Embryonic facial prominence (tissue), 1 donor: ENCODE measurements around the gene TRIM44.
"Not testable (repeated sequence)": the region's sequence is repeated elsewhere in the genome, so short reads cannot be mapped to it uniquely, and the experiment has no call there.

Experiments
- DNase-seq: peaks from one replicate; pipeline ENCODE4 v3.0.0-alpha.2; 2016; ENCODE audit errors: extremely low spot score

TRIM44 gene

DNA sequence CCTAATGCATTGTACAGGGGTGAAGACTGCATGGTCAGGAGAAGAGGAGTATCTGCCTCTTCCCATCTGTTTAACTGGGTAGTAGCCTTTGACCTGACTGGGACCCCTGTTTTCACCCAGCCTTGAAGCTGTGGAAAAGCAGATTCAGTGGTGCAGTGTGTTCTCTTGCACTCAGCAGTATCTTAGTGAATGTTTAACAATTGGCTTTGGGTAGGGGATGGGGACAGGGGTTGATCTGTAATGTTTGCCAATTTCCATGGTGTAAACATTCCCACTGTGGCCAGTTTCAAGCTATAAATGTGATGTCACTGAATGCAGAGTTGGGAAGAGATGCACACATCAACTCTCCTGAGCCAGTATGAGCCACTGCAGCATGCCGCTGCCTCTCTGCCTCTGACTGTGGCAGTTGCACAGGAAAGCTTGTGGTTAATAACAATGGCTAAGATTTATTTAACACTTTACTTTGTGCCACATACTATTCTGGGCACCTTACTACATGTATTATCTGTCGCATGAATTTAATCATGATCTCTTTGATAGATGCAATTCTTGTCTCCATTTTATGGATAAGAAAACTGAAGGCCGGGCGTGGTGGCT, 28.6 kb upstream of the TRIM44 start:
- no peak for DNase-seq

DNA sequence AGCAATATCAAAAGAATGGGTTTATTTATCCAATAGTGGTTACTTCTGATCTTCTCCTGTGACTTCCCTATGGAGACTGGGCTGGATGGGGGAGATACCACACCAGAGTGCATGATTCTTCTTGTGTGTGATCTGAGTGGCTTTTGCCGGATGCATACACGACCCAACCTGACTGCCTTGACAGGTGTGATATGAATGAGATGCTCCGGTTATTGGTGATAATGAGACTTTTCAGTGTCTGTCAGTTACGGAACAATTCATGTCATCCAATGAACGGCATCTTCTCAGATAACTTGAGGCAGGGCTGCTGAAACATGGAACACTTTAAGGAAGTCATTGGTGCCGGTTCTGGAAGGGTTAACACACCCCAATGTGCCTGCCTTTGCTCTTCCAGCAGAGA, 26.6 kb upstream of the TRIM44 start:
- no peak for DNase-seq

DNA sequence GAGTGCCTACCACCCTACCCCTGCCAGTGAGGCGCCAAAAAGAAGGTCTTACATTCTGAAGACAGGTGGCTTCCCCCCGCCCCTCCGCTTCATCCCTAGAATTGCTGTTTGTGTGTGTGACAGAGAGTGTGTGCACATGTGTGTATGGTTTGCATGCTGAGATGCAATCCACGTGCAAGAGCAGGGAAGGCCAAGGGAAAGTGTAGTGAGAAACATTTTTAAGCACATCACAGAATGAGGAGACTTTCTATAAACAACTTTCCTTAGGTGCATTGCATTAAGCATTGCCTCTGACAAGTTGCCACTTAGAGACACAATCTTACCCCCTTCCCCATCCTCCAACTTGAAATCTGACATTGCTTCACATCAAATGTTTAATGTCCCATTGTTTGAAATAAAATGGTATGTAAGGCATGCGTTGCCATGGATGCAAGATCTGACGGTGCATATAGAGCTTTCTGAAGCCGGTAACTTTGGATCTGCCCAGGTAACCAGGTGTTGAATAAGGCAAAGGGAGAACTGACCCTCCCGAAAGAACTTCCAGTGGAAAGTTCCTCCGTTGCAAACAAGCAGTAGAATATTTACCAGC, 22.9 kb upstream of the TRIM44 start:
- DNase-seq: no peak

- DNase-seq: no peak
These were observed 21.2 kb upstream of the TRIM44 start for GRCh38 chr11:35641171-35641897.

GRCh38 chr11:35641964-35642363, 20.6 kb upstream of the TRIM44 start:
- DNase-seq: no peak

GRCh38 chr11:35647421-35648093, 15.0 kb upstream of the TRIM44 start:
- DNase-seq: no peak

DNA sequence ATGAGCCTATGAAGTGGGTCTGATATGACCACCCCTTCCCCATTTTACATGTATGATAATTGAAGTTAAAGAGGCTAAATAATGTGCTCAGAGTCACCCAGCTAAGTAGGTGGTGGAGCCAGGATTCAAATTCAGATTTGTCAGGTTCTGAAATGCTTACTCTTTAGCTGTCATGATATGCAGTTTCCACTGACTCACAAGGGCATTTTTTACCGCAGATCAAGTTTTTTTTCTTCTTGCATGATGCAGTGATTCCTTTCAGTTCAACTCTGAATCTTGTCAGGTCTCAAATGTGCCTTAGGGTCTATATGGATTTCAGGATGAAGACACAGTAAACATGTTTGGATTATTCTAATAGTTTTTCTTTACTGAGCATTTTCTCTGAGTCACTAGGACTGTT, 12.6 kb upstream of the TRIM44 start:
- DNase-seq: no peak

DNA sequence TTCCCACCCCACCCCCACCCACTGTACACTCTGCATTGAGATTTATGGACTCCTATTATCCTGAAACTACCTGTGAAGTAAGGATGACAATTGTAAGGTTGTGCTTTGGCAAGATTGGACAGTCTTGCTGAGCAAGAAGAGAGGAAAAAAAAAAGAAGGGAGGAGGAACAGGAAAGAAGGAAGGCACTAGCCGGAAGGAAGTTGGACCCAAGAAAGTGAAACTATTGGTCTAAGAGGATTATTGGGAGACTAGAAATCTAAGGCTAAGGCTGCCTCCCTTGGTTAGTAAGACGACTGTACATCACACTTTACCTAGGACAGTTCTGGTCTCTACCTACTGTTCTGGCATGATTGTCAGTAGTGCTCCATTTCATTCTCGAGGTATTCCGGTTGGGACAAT, 12.1 kb upstream of the TRIM44 start:
- DNase-seq: no peak

DNA sequence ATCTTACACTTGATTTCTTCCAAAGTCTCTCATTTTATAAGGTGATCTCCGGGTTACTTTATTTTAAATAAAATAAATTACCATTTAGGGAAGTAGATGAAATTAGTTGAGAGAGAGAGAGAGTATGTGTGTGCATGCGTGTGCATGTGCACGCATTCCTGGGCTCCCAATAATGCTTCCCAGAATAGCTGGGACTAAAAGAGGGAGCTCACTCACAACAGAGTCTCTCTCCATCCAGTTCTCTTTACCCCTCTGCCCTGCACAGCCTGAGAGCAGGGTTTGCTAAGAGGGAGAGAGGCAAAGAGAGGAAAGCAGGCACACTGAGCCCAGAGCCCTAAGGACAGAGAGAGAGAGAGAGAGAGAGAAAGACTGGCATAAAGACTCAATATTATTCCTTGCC, 11.3 kb upstream of the TRIM44 start:
- no peak for DNase-seq

- DNase-seq: not testable (repeated sequence)
These were observed 9.8 kb upstream of the TRIM44 start for GRCh38 chr11:35652786-35653185.

- DNase-seq: no peak
These were observed 7.9 kb upstream of the TRIM44 start for GRCh38 chr11:35654711-35655110.

GRCh38 chr11:35655254-35655653, 7.3 kb upstream of the TRIM44 start:
- no peak for DNase-seq

DNA sequence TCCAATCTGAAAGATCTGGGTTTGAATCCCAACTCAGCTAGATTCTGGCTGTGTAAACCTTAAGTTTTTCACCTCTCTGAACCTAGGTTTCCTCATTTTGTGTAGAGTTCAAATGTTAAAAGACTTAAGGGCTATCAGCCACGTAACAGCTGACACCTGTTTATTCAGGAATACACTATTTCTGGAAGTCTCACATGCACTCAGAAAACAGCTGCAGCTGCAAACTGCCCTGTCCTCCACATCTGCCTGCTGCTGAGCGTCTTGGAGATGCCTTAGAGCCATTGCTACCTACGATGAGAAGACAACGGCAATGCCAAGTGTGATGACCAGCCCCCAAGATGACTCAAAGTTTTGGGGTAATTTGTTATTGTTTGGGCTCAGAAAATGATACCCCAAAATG, 6.7 kb upstream of the TRIM44 start:
- no peak for DNase-seq

DNA sequence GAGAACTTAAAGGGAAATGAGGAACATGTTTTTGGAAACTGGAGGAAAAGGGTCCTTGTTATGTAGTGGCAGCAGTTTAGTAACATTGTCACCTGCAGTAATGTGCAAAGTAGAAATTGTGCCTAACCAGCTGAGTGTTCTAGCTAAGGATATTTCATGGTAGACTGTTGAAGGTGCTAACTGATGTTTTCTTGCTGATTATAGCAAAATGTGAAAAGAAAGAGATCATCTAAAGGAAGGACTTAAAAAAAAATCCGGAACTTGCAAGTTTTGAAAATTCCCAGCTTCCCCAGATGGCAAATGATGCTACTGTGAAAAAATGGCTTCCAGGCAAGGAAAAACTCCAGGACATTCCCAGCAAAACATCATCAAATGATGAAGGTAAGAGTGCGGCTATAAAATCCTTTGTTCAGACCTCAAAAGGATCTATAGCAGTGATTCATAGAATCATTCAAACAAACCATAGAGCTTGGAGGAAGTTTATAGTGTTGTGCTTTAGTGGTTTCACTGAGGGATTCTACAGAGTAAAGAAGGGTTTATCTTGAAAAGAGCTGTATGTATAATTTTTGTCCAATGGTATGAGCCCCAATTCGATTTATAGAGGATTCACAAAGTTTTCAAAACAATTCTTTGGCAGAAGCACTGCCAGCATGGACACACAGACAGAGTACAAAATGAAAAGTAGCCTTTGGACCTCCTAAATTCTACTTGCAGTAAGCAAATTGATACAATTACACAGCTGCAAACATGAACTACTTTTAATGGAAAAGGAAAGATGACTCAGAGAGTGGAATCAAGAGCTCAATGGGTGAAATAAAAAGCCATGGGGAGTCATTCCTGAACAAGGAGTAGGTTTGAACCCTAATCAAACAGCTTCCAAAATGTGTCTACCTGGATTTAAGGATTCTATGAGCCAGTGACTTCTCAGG, 4.3 kb upstream of the TRIM44 start:
- DNase-seq: no peak

DNA sequence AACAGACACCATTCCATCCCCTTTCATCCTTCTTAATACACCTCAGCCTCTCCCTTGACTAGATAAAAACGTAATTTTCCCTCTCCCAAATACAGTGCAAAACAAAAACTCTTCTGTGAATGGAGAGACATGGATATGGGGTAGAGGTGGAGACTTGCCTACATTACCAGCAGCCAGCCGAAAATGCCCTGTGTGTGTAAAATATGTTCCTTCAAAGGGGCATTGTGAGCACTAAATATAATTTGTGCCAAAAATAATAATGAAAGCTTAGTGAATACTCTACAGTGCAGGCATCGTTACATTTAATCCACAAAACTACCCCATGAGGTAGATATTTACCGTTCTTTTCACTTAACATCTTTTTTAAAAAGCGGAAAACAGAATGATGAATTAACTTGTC, 1.0 kb upstream of the TRIM44 start:
- no peak for DNase-seq

DNA sequence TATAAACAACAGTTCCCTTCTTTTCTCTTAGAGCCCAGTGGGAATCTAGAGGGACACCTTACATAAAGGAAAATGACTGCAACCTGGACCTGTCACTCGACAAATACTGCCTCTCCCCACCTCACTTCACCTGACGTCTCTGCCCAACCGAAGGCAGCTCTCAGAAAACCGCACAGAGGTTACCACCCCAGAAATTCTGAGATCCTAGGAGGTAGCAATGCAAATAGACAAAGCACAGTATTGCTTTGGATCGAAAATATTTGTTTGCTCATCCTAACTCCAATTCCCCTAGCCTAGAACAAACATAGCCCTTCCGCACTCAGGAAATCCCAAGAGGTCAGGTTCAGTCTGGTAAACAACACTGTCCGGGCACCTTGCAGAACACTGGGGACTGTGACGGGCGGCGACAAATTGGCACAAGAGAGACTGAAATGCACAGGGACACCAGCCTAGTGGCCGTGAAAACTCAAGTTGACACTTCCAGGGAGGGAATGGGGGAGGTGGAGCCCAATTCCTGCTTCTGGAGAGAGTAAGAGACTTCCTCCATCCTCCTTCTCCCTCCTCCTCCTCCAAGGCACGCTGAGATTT, 420 bp upstream of the TRIM44 start:
- DNase-seq: no peak

DNA sequence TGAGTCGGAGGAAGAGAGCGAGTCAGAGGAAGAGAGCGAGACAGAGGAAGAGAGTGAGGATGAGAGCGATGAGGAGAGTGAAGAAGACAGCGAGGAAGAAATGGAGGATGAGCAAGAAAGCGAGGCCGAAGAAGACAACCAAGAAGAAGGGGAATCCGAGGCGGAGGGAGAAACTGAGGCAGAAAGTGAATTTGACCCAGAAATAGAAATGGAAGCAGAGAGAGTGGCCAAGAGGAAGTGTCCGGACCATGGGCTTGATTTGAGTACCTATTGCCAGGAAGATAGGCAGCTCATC, 780 bp downstream of the TRIM44 start:
- DNase-seq: no peak

GRCh38 chr11:35664977-35665441, 2.4 kb downstream of the TRIM44 start:
- DNase-seq: no peak

DNA sequence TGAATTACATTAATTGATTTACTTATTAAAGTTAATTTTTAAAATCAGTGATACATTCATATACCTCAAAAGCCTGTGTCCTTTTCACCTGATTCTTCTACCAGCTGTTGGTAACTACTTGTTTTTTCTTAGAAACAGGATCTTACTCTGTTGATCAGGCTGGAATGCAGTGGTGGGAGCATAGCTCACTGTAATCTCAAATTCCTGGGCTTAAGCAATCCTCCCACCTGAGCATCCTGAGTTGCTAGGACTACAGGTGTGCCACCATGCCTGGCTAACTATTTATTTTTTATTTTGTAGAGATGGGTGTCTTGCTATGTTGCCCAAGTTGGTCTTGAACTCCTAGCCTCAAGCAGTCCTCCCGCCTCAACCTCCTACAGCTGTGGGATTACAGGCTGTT, 4.7 kb downstream of the TRIM44 start:
- no peak for DNase-seq

- not testable (repeated sequence) for DNase-seq
These were observed 5.8 kb downstream of the TRIM44 start for GRCh38 chr11:35668350-35668749.

DNA sequence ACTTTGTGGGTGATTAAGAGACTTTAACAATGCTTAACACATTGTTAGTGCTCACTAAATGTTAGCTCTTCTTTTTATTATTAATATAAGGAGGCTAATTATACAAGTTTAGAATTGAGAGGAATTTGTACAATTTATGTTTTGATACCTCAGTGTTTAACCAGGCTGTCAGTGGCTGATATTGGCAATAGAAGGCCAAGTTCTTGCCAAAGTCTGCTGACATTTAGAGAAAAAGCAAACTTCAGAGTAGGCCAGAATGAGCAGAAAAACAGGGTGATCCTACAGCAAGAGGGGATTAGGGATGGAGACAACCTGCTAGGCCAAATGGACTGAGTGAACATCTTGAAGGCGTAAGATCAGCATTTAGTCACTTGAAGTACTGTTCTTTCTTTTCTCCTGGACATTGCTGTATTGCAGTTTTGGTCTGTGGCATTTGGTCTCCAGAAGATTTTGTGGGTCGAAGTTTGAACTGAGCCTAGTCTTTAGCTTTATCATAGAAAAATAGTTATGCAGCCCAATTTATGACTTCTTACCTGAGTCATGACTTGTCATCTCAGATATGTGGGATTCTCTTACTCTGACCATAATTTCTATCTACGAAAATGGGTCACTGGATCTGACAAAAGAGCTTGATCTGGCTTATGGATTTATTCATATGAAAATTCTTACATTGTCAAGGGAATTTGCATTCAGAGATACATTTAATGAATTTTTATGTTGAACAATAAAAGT, 9.0 kb downstream of the TRIM44 start:
- no peak for DNase-seq
